Fibroblast of upper back skin (primary cell): ENCODE measurements around the gene ACTL8.
"Not testable (repeated sequence)": the region's sequence is repeated elsewhere in the genome, so short reads cannot be mapped to it uniquely, and the experiment has no call there.

Experiments
- DNase-seq: peaks from one replicate; pipeline ENCODE4 v3.0.0-alpha.2; 2013

Gene ACTL8

DNA sequence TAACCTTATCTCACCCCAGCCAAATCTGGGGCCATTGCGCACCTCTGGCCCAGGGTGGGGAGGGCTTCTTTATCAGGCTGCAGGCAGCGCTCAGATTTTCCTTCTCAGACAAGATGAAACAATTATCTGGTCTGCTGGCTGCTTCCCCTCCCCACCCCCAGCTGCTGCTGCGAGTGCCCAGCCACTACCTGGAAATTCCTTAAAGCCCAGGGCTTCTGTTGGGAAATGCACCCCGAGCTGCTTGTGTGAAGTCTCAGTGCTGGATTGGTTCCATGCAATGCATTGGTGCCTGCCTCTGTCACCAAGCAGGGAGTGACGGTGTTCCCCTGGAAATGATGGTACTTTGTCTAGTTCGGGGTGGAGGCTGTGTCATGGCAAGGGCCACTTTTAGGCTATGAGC is 18.5 kb upstream of the ACTL8 start:
- DNase-seq = no peak

DNA sequence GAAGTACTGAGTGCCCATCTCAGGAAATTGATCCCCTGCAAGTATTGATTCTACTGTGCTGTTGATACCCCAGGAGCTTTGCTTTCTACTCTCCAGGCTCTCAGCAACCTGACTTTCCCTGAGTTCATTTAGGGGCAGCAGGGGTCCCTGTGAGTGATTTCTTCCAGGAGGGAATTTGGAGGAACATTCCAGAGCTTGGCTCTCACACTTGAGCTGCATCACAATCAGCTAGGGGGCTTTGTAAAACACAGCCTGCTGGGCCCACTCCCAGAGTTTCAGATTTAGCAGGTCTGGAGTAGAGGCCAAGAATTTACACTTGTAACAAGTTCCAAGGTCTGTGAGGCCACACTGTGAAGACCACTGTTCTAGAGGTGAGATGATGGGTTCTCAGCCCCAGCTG is 16.1 kb upstream of the ACTL8 start:
- no peak for DNase-seq

DNA sequence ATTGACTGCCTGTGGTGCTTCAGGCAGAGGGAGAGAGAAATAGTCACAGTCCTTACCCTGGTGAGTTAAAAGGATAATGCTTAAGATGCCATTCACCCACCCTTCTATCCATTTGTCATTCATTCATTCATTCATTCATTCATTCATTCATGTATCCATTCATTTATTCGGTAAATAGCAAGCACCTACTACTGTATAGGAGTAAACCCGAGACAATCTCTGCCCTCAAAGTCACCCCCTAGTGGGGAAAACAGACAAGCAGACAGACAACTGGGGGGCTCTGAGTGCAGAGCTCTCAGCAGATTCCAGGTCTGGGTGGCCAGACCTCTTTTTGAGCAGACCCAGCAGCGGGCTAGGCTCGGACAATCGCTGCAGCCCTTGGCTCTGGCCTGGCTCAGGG is 14.1 kb upstream of the ACTL8 start:
- DNase-seq = no peak

DNA sequence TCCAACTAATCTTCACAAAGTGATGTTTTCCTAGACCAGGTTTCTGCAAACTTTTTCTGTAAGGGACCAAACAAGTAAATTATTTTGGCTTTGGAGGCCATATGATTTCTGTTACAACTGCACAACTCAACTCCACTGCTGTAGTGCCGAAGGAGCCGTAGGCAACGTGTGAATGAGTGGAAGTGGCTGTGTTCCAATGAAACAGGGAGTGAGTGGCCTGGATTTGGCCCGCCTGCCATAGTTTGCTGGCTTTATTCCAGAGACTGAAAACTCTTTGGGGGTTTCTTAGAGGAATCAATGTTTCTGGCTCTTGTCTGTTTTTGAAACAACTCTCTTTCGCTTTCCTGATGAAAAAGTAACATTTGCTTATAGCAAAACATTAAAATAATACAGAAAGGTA is 12.6 kb upstream of the ACTL8 start:
- DNase-seq = peak; percentile 68

- no peak for DNase-seq
These were observed 12.0 kb upstream of the ACTL8 start for GRCh38 chr1:17743008-17743647.

- DNase-seq = no peak
These were observed 11.2 kb upstream of the ACTL8 start for GRCh38 chr1:17743925-17744324.

GRCh38 chr1:17744666-17745478 is 10.3 kb upstream of the ACTL8 start:
- DNase-seq = no peak

GRCh38 chr1:17745479-17745955 is 9.6 kb upstream of the ACTL8 start:
- no peak for DNase-seq

DNA sequence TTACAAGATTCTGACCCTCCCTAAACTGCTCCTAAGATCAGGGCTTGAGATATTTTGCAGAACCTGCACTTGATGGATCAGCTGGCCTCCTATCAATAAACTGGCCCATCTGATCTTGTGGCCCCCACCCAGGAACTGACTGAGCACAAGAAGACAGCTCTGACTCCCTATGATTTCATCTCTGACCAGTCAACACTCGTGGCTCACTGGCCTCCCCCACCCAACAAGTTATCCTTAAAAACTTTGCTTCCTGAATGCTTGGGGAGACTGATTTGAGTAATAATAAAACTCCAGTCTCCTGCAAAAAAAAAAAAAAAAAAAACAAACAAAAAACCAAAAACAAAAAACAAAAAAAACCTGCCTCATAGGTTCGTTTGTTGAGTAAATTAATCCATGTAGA is 8.9 kb upstream of the ACTL8 start:
- not testable (repeated sequence) for DNase-seq

- DNase-seq = no peak
These were observed 8.2 kb upstream of the ACTL8 start for GRCh38 chr1:17746920-17747319.

- no peak for DNase-seq
These were observed 4.8 kb upstream of the ACTL8 start for GRCh38 chr1:17750333-17750732.

DNA sequence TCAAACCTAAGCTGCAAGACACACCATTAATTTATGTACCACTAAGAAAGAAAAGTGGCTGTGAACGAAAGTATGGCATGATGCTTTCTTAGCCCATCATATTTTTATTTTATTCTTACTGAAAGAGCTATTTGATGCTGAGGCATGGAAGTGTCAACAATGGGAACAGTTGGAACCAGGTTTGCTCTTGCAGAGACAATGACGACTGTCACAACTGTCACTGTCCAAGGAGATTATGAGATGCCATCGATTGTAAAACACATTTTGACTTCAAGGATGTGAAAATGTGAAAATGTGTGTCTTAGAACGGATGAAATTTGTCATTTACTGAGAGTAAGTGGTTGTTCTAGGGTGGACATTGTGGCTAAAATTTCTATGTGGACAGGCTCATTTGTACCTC is 2.8 kb upstream of the ACTL8 start:
- no peak for DNase-seq

GRCh38 chr1:17757426-17757825 is 2.3 kb downstream of the ACTL8 start:
- no peak for DNase-seq

- no peak for DNase-seq
These were observed 4.0 kb downstream of the ACTL8 start for GRCh38 chr1:17759114-17759513.

GRCh38 chr1:17762313-17762712 is 7.2 kb downstream of the ACTL8 start:
- no peak for DNase-seq

GRCh38 chr1:17763417-17763816 is 8.3 kb downstream of the ACTL8 start:
- no peak for DNase-seq

DNA sequence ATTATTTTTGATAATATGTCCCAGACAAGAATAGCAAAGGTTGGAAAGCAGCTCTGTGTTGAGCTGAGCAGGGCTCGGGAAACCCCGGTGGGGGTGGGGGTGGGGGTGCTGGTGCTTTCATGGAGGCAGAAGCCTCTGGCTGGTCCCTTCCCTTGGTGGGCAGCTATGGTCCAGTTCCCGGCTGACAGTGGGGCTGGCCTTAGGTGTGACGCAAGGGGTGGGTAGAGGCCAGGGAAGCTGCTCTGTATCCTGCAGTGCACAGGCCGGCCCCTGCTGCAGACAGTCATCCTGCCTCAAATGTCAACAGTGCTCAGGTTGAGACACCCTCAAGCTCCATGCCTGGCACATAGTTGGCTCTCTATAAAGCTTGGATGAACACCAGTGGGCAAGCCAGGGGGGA is 8.9 kb downstream of the ACTL8 start:
- DNase-seq = no peak

DNA sequence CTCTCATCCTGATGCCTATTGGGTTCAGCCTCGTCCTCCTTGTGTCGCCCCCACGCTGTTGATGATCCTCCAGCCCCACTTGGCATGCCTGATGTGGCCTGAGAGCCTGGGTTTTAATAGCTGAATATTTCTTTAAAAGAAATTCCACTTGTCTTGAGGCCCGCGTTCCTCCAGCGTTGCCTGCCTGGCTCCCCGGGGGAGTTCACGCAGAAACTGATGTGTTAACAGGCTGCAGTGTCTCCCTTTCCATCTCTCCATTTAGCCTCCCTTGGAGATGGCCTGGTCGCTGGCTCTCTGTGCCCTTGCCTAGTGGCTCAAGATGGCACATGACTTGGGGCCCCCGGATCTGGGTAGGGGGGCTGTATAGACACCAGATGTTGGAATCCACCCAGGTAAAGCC is 9.5 kb downstream of the ACTL8 start:
- DNase-seq = peak; percentile 12

DNA sequence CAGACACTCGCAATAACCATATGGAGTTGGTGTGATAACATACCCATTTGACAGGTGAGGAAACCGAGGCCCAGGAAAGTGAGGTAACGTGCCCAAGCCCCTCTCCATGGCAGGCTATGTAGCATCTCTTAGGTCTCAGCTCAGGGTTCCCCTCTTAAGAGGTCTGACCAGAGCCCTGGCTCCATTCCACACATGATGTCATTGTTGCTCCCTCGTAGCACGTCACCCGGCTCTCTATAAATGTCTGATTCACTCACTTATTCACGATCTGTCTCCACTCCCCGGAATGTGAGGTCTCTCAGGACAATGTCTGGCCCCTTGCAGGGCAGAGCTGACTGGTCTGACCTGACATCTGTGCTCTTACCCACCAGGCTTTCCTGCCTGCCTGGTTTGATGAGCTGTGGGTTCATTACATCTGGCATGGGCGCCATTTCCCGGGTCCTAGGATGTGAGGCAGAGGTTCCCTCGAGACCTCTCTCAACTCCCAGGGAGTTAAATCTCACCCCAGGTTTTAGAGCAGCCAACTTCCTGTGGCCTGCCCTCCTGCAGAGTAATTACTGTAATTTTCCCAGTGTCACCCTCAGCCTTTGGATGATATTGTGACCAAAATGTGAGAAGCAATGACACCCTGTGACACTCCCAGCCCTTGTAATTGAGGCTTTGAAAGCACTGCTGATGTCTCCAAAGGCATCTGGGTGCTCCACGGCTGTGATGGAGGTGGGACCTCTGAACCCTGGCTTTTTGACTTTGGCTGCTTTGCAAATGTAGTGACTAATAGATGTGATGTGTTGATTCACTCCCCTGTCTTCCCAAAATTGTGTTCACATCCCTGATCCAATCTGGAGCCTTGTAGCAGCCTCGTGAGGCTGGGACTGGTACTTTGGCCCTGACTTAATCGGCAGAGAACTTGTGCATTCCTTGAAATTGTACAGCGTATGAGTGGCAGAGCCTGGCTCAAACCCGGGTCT is 10.6 kb downstream of the ACTL8 start:
- DNase-seq = peak; percentile 96

DNA sequence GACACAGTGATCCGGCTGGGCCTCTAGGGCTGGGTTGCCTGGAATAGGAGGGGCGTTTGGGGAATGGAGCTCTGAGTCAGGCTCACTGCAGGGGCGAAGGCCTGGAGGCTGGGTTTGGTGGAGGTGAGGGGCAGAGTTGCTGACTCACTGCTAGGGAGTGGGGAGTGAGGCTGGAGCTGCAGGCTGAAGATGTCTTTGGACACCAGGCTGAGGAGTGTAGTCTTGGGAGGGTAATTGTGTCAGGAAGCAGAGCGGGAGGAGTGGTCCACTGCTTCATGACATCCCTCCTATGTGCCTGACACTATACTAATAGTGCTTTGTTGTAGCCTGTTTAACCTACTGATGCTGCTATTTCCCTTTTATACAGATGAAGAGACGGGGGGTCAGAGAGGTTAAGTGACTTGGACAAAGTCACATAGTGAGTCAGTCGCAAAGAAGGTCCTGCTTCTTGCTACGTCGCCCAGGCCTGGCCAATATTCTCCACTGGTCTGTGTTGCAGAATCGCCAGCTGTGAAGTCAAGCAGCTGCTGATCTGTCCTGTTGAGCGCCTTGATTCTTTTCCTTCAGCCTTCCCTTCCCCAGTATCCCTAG is 13.6 kb downstream of the ACTL8 start:
- DNase-seq = peak; percentile 91

DNA sequence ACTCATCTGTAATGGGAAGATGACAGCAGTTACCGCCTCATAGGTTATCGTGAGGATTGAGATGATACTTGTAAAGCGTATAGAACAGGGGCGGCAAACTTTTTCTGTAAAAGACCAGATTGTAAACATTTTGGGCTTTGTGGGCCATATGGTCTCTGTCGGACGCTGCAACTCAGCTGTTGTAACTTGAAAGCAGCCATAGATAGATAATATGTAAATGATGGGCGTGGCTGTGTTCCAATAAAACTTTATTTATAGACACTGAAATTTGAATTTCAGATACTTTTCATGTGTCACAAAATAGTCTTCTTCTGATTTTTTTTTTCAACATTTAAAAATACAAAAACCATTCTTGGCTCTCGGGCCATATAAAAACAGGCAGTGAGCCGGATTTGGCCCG is 15.8 kb downstream of the ACTL8 start:
- DNase-seq = no peak

DNA sequence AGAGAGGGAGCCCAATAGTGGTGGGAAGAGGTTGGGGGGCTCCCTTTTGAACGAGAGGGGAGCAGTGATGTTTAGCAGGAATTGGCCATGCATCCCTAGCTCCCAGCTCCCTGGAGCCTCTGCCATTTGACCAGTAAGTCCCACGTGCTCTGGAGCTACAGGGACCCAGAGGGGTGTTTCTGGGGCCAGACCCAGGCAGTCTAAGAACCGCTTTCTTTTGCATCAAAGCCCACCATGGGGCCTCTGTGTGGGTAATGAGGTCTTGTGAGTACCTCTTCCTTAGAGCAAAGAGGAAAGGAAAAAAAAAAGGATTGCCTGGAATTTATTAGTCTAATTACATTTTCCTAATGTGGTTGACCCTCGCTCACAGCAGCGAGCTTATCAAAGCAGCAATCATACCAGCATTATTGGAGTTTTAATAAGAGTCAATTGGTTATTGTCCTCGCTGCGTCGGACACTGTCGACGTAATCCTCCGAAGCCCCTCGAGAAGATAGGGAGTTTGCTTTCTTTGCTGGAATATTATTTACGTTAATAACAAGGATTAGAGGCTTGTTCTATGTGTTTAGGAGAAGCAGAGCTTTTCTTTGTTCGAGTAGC is 17.6 kb downstream of the ACTL8 start:
- DNase-seq = no peak
